Stimulated activated CD8-positive, alpha-beta memory T cell treated with anti-CD3 and anti-CD28 coated beads, Interleukin-15, amount 100 ng/mL, for 48 hours (primary cell): ENCODE measurements around the gene PRSS33.

Source experiments
- DNase-seq, 2 donors: peaks; one replicate each; pipeline ENCODE4 v3.0.0-alpha.2; 2020; ENCODE audit warnings: low read depth in 2 of 2

Gene PRSS33

GRCh38 chr16:2763173-2763572, 24.2 kb downstream of the PRSS33 start:
- DNase-seq, result no peak

- no peak for DNase-seq
Measured at GRCh38 chr16:2762711-2763110, 24.6 kb downstream of the PRSS33 start.

- no peak for DNase-seq
Measured at GRCh38 chr16:2761886-2762583, 25.3 kb downstream of the PRSS33 start.

GRCh38 chr16:2761472-2761871, 25.9 kb downstream of the PRSS33 start:
- DNase-seq, result no peak

- no peak for DNase-seq
Measured at GRCh38 chr16:2757344-2757743, 30.0 kb downstream of the PRSS33 start.

- DNase-seq, result no peak
Measured at GRCh38 chr16:2756288-2757015, 30.9 kb downstream of the PRSS33 start.

GRCh38 chr16:2755158-2755557, 32.2 kb downstream of the PRSS33 start:
- DNase-seq, result no peak

- no peak for DNase-seq
Measured at GRCh38 chr16:2753733-2754020, 33.7 kb downstream of the PRSS33 start.

- DNase-seq, result peak; percentile 71 to 73
Measured at GRCh38 chr16:2752850-2753732, 34.3 kb downstream of the PRSS33 start.

GRCh38 chr16:2752035-2752849, 35.1 kb downstream of the PRSS33 start, which contains the start of gene SRRM2:
SRRM2 (plus strand) TSS chr16:2752638; CDS start chr16:2756365, 3,727 bp downstream.
- DNase-seq, result peak; percentile 90

- no peak for DNase-seq
Measured at GRCh38 chr16:2751577-2752034, 35.8 kb downstream of the PRSS33 start.

- DNase-seq, result no peak
Measured at GRCh38 chr16:2749936-2750335, 37.4 kb downstream of the PRSS33 start.

GRCh38 chr16:2749476-2749875, 37.9 kb downstream of the PRSS33 start:
- DNase-seq, result no peak

GRCh38 chr16:2748757-2749455, 38.5 kb downstream of the PRSS33 start:
- DNase-seq, result no peak

GRCh38 chr16:2745961-2746360, 41.4 kb downstream of the PRSS33 start:
- no peak for DNase-seq

- no peak for DNase-seq
Measured at GRCh38 chr16:2745116-2745890, 42.1 kb downstream of the PRSS33 start.

GRCh38 chr16:2744711-2745110, 42.6 kb downstream of the PRSS33 start:
- DNase-seq, result no peak

- DNase-seq, result no peak
Measured at GRCh38 chr16:2743007-2743810, 44.2 kb downstream of the PRSS33 start.

GRCh38 chr16:2742323-2743006, 44.9 kb downstream of the PRSS33 start:
- DNase-seq, result no peak
